Chondrocyte (in vitro differentiated cells): ENCODE data around the gene RAD51. TPM values are rescaled to one million over a fixed set of nuclear protein-coding genes. Genes with fewer than 3 reads are reported as not detected.
A peak's percentile ranks its signal among the peaks of the same experiment; 100 is the strongest.

Source experiments
- DNase-seq: peaks from one replicate; pipeline ENCODE4 v3.0.0; 2021; ENCODE audit warnings: mixed read lengths, low spot score
- H3K27ac Mint-ChIP-seq: one replicate; pipeline ENCODE4 v1.8.0; 2021; ENCODE audit warnings: mild to moderate bottlenecking, moderate library complexity, mixed read lengths; ENCODE audit not compliant: unreplicated experiment
- H3K27me3 Mint-ChIP-seq: 2 replicates; pipeline ENCODE4 v1.8.0; 2021; ENCODE audit warnings: low read depth, mixed read lengths
- H3K36me3 Mint-ChIP-seq: 2 replicates; pipeline ENCODE4 v1.8.0; 2021; ENCODE audit warnings: low read depth, mixed read lengths
- H3K4me1 Mint-ChIP-seq: 2 replicates; pipeline ENCODE4 v1.8.0; 2021; ENCODE audit warnings: low read depth, mild to moderate bottlenecking, mixed read lengths
- H3K4me3 Mint-ChIP-seq: one replicate; pipeline ENCODE4 v1.8.0; 2021; ENCODE audit warnings: mild to moderate bottlenecking, moderate library complexity, mixed read lengths; ENCODE audit not compliant: unreplicated experiment
- H3K9me3 Mint-ChIP-seq: 2 replicates; pipeline ENCODE4 v1.8.0; 2021; ENCODE audit warnings: low read depth, mixed read lengths
- total RNA-seq: library from RNA; stranded (reverse); gene quantifications from 3 replicates; pipeline ENCODE4 v1.2.1, GENCODE V29; 2021
- TF ChIP-seq, protein P1 (sequence below): fragments of 200-600 bp; sonication (generic); IDR thresholded peaks from 2 replicates; pipeline ENCODE4 v1.5.0; 2021; ENCODE audit warnings: antibody characterized with exemption, mild to moderate bottlenecking, moderate library complexity

Gene RAD51
- total RNA-seq, 1 donor from 2014 or later: 9.4 TPM

DNA sequence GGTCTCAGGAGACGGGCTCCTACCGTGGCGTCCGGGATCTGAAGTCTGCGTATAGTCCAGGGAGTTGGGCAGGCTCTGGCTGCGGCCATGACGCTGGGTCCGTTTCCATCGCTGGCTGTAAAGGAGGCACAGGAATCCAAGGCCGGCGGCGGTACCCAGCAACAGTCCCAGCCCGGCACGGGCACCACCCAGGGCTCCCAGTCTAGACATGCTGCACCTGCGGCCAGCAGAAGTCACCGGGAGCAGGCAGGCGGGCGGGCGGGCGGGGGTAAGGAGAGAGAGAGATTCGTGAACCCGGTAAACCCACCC lies 59.6 kb downstream of the RAD51 start:
- Mint-ChIP-seq H3K27me3 (no peaks in the 10 kb centered on the region), H3K27ac (peak overlapping the region; percentile 95), H3K9me3 (no peaks in the 10 kb centered on the region), H3K36me3 (peaks cover 3% of the 10 kb centered on the region), H3K4me3 (peak overlapping the region; percentile 91), H3K4me1 (peaks cover 25% of the 10 kb centered on the region)
- no peak for DNase-seq
- TF ChIP-seq, protein P1, sequence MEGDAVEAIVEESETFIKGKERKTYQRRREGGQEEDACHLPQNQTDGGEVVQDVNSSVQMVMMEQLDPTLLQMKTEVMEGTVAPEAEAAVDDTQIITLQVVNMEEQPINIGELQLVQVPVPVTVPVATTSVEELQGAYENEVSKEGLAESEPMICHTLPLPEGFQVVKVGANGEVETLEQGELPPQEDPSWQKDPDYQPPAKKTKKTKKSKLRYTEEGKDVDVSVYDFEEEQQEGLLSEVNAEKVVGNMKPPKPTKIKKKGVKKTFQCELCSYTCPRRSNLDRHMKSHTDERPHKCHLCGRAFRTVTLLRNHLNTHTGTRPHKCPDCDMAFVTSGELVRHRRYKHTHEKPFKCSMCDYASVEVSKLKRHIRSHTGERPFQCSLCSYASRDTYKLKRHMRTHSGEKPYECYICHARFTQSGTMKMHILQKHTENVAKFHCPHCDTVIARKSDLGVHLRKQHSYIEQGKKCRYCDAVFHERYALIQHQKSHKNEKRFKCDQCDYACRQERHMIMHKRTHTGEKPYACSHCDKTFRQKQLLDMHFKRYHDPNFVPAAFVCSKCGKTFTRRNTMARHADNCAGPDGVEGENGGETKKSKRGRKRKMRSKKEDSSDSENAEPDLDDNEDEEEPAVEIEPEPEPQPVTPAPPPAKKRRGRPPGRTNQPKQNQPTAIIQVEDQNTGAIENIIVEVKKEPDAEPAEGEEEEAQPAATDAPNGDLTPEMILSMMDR: no peak

DNA sequence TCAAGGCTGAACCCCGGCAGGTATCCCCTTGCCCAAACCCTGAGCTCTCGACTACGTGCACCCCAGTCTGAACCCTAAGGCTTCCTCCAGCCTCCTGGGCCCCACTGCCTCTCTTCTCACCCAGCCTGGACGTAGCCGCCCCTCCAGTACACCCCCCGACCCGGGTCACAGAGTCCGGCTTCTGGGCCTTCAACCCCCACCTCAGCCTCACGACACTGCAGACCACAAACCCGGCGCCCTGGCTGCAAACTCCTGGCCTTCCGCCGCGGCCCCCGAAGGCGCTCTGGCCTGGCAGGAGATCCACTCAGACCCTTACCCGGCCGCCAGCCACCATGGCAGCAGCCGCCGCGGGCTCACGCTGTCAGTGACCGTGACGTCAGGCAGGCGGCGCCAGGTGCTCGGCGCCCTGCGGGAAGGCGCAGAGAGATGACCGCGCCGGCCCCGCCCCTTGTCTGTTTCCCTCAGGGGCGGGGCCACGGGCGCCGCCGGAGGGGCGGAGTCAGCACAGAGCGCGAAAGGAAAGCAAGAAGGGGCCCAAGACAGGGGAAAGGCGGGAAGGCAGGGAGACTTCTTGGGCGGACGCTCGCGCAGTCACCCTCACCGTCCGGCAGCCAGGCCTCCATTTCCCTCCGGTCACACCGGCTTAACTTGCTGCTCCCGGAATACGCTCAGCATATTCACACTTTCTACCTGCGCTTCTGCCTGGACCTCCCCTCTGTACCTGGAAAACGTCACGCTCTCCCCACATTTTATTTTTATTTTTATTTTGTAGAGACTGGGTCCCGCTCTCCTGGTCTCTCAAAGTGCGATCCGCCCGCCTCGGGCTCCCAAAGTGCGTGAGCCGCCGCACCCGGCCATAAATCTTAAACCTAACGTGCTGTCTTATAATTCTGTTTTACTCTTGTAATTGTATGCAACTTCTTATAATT lies 60.2 kb downstream of the RAD51 start, which contains the start of gene RMDN3:
Gene RMDN3, minus strand, starts transcription at position 372 of the 929 bp plus-strand sequence. CDS start 471 bp downstream, outside the sequence.
- Mint-ChIP-seq H3K9me3 (no peaks in the 10 kb centered on the region), H3K4me3 (peak within 1 kb of the TSS; percentile 91), H3K36me3 (peaks cover 2% of the 10 kb centered on the region), H3K27me3 (no peaks in the 10 kb centered on the region), H3K27ac (peak within 1 kb of the TSS; percentile 95), H3K4me1 (peaks cover 25% of the 10 kb centered on the region)
- DNase-seq: no peak
- TF ChIP-seq, protein P1: no peak

DNA sequence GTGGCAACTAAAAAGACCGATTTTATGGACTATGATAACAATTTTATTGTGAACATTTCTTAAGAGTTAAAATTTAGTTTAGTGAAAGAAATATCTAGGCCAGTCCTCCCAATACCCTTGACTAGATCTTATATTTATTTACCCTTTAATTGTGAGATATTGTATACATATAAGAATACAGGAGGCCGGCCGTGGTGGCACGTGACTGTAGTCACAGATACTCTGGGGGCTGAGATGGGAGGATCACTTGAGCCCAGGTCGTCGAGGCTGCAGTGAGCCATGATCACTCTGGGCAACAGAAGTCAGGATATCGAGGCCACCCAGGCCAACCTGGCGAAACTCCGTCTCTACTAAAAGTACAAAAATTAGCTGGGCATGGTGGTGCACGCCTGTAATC lies 60.8 kb downstream of the RAD51 start:
- Mint-ChIP-seq H3K27ac (peak overlapping the region; percentile 95), H3K36me3 (peaks cover 2% of the 10 kb centered on the region)
- TF ChIP-seq, protein P1: no peak

DNA sequence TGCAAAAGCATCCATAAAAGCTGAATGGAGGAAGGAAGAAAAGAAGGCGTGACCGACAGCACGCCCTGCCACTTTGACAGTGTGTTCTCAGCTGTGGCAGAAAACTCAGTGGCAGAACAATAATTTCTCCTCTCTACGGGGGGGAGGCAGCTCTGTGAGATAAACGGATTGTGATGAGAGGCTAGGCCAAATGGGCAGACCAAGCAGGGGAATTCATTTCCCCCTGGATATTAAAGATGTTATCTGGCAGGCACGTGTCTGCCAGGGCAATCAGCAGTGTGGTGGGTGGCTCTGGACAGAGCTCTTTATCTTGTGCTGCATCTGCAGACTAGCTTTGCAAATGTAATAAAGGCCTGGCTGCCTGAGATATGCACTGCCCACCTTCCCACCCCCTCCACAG lies 62.0 kb downstream of the RAD51 start:
- no peak overlapping the region for H3K4me3 Mint-ChIP-seq
- H3K9me3 Mint-ChIP-seq: no peaks in the 10 kb centered on the region
- H3K36me3 Mint-ChIP-seq: no peaks in the 10 kb centered on the region
- TF ChIP-seq, protein P1: no peak
- no peak overlapping the region for H3K27ac Mint-ChIP-seq
- peaks cover 3% of the 10 kb centered on the region for H3K27me3 Mint-ChIP-seq
- peaks cover 25% of the 10 kb centered on the region for H3K4me1 Mint-ChIP-seq
- no peak for DNase-seq

More for the DNA sequence above, 60.8 kb downstream of the RAD51 start:
- Mint-ChIP-seq H3K4me1 (peaks cover 25% of the 10 kb centered on the region), H3K4me3 (peak overlapping the region; percentile 91), H3K9me3 (no peaks in the 10 kb centered on the region), H3K27me3 (peaks cover 3% of the 10 kb centered on the region)
- DNase-seq: no peak

DNA sequence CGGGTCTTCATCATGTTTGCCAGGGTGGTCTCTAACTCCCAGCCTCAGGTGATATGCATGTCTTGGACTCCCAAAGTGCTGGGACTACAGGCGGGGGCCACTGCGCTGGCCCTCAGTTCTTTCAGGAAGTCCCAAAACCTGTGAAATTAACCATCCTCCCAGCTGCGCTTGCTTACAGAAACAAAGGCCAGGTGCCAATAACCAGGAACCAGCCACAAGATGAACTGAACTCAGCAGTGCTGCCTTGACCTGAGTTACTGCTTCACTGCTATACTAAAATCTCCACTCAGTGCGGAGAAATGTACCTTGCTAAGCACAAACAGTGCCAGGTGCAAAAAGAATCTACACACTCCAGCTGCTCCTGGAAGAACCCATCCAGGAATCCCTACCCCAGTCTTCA lies 65.0 kb downstream of the RAD51 start:
- no peak overlapping the region for H3K4me3 Mint-ChIP-seq
- DNase-seq: no peak
- peaks cover 21% of the 10 kb centered on the region for H3K4me1 Mint-ChIP-seq
- no peak overlapping the region for H3K27ac Mint-ChIP-seq
- H3K9me3 Mint-ChIP-seq: no peaks in the 10 kb centered on the region
- no peaks in the 10 kb centered on the region for H3K36me3 Mint-ChIP-seq
- TF ChIP-seq, protein P1: no peak
- peaks cover 3% of the 10 kb centered on the region for H3K27me3 Mint-ChIP-seq
